Psoas muscle (tissue), 8 donors: ENCODE results near the gene ATP8A1. TPM values are rescaled to one million over a fixed set of nuclear protein-coding genes. Genes with fewer than 3 reads are reported as not detected.

Source experiments
- ATAC-seq, 4 donors: fragments of 200-7000 bp; cut with Tn5 transposase; one replicate each; pipeline ENCODE4 v1.9.1; 2020; ENCODE audit warnings: moderate library complexity in 3 of 4, mild to moderate bottlenecking in 2 of 4
- DNase-seq, 2 donors: peaks; one replicate each; pipeline ENCODE4 v3.0.0-alpha.2; 2020
- H3K27ac ChIP-seq: fragments of 200-600 bp; one replicate; pipeline ENCODE4 v1.8.0; 2022
- H3K27me3 ChIP-seq, 3 donors: fragments of 200-600 bp in 1 of 3; one replicate each; pipeline versions ENCODE4 v1.6.1 to v1.8.0; 2013 to 2022; ENCODE audit warnings: low read length in 2 of 3, mild to moderate bottlenecking in 2 of 3, moderate library complexity in 1 of 3; ENCODE audit not compliant: insufficient read depth in 3 of 3
- H3K36me3 ChIP-seq, 2 donors: fragments of 200-600 bp in 1 of 2; one replicate each; pipeline versions ENCODE4 v1.6.1 to v1.8.0; 2013 to 2022; ENCODE audit warnings: low read depth in 1 of 2, mild to moderate bottlenecking in 1 of 2, moderate library complexity in 1 of 2; ENCODE audit not compliant: insufficient read depth in 1 of 2
- H3K4me1 ChIP-seq: fragments of 200-600 bp; one replicate; pipeline ENCODE4 v1.8.0; 2022
- H3K4me3 ChIP-seq: fragments of 200-600 bp; one replicate; pipeline ENCODE4 v1.8.0; 2022; ENCODE audit warnings: mild to moderate bottlenecking
- H3K9me3 ChIP-seq: fragments of 200-600 bp; one replicate; pipeline ENCODE4 v1.8.0; 2022
- CTCF ChIP-seq: fragments of 200-600 bp; IDR thresholded peaks from one replicate; pipeline ENCODE4 v1.8.0; 2022; ENCODE audit warnings: antibody characterized with exemption
- WGBS, 3 donors: extraction: QIAGEN DNeasy Blood & Tissue Kit; methylation state at CpG; one replicate each; pipeline versions ENCODE4 v1.1.6 to v1.1.7; 2013; 5-methylcytosine and 5-hydroxymethylcytosine counted together
- intact Hi-C, 2 donors: fragments of 100-400 bp; cut with DNase I; formaldehyde crosslinking; loops; one replicate each; pipeline versions ENCODE4 v1.11.0 to v1.14.2; 2022
- polyA plus RNA-seq, 3 donors: library from polyadenylated mRNA; stranded (reverse); fragments of 200-250 nt; gene quantifications; one replicate each; pipeline ENCODE4 v1.2.3, GENCODE V29; 2013
- total RNA-seq, 4 donors: library from RNA; stranded (reverse); fragmentation: NEBNext Ultra II Directional in 2 of 4; extraction: Animal tissue kit (Norgen Biotek cat#: 25700) in 2 of 4; gene quantifications; one replicate each; pipeline versions ENCODE4 v1.2.1 to v1.2.4, GENCODE V29; 2021 to 2023
- donor health status: healthy with polysubstance abuse.
- donor health status: DM: no; HTN: no; CAD: no; lungs with moderate emphysema.
- donor health status: Bipolar disorder and iron deficiency.
- donor health status: healthy.
- donor health status: DM: yes; HTN: yes; CAD: no.
- donor health status: DM: no; HTN: no; CAD: no.
- donor health status: DM: no; HTN: no; CAD: no.
- donor health status: DM: yes; HTN: yes; CAD: no.

ATP8A1 gene
- total and polyA plus RNA-seq, 7 donors = 2.2 to 26.5 (median 14.7) TPM

GRCh38 chr4:42398871-42399331 is 258.0 kb downstream of the ATP8A1 start:
- Histone ChIP-seq H3K4me1 (peaks cover 11% of the 10 kb centered on the region), H3K4me3 (peak overlapping the region; percentile 69), H3K9me3 (no peaks in the 10 kb centered on the region), H3K27ac (no peak overlapping the region), H3K36me3 (no peaks in the 10 kb centered on the region), H3K27me3 (peaks cover 2 to 59% (median 10%) of the 10 kb centered on the region in 3 donors)
- 5 to 7% (median 5%) methylated on average over 23 to 24 of the region's 24 CpGs for WGBS, 3 donors
- no peak for ATAC-seq
- intact Hi-C loops = no loop called here
- no peak for DNase-seq
- no peak for TF ChIP-seq CTCF

GRCh38 chr4:42398171-42398870 is 258.6 kb downstream of the ATP8A1 start:
- ATAC-seq = peak; percentile 25 to 70 (median 56)
- H3K36me3 ChIP-seq = no peaks in the 10 kb centered on the region
- no peak overlapping the region for H3K27ac ChIP-seq
- H3K9me3 ChIP-seq = no peaks in the 10 kb centered on the region
- TF ChIP-seq CTCF = no peak
- WGBS, 3 donors = 0 to 1% (median 1%) methylated on average over 49 to 60 of the region's 60 CpGs
- DNase-seq = peak; percentile 14 to 61
- intact Hi-C loops = no loop called here
- peak overlapping the region; percentile 69 for H3K4me3 ChIP-seq
- peaks cover 2 to 59% (median 10%) of the 10 kb centered on the region in 3 donors for H3K27me3 ChIP-seq
- peaks cover 11% of the 10 kb centered on the region for H3K4me1 ChIP-seq

- H3K4me3 ChIP-seq = peak overlapping the region; percentile 69
- intact Hi-C loops = no loop called here
- H3K27ac ChIP-seq = no peak overlapping the region
- H3K4me1 ChIP-seq = peaks cover 11% of the 10 kb centered on the region
- H3K27me3 ChIP-seq = peaks cover 2 to 59% (median 10%) of the 10 kb centered on the region in 3 donors
- TF ChIP-seq CTCF = no peak
- ATAC-seq = peak; percentile 36 to 65 (median 52)
- WGBS, 3 donors = 0 to 1% (median 0%) methylated on average over 37 to 52 of the region's 52 CpGs
- H3K36me3 ChIP-seq = no peaks in the 10 kb centered on the region
- peak in 1 of 2 donors; percentile 24 for DNase-seq
- H3K9me3 ChIP-seq = no peaks in the 10 kb centered on the region
Observed at GRCh38 chr4:42397635-42398170, 259.2 kb downstream of the ATP8A1 start.

GRCh38 chr4:42396752-42397634 is 259.9 kb downstream of the ATP8A1 start, which contains the start of gene SHISA3:
SHISA3 (plus strand) TSS chr4:42397488; CDS start chr4:42398057, 569 bp downstream.
- H3K27ac ChIP-seq = no peak within 1 kb of the TSS
- 10 to 14% (median 12%) methylated on average over 50 to 61 of the region's 61 CpGs for WGBS, 3 donors
- ATAC-seq = peak; percentile 25 to 64 (median 44)
- H3K9me3 ChIP-seq = no peaks in the 10 kb centered on the region
- H3K27me3 ChIP-seq = peaks cover 2 to 59% (median 10%) of the 10 kb centered on the region in 3 donors
- no peak for TF ChIP-seq CTCF
- H3K4me1 ChIP-seq = peaks cover 11% of the 10 kb centered on the region
- peak; percentile 22 to 52 for DNase-seq
- no peaks in the 10 kb centered on the region for H3K36me3 ChIP-seq
- H3K4me3 ChIP-seq = peak within 1 kb of the TSS; percentile 69
- intact Hi-C loops = no loop called here
